ENCODE results near the gene HTATIP2. TPM values are rescaled to one million over a fixed set of nuclear protein-coding genes. Genes with fewer than 3 reads are reported as not detected.

The HTATIP2 gene
- total RNA-seq, 1 experiment from 2014 or later = 94.7 TPM

GRCh38 chr11:20417771-20418170 lies 54.3 kb downstream of the HTATIP2 start:
- H3K4me3 Mint-ChIP-seq (ENCODE audit: low read depth, unreplicated experiment) = no peak overlapping the region
- H3K27me3 Mint-ChIP-seq (ENCODE audit: unreplicated experiment) = no peaks in the 10 kb centered on the region
- CTCF ChIA-PET = no interaction called here
- H3K36me3 Mint-ChIP-seq (ENCODE audit: insufficient read depth, unreplicated experiment) = peaks cover 18% of the 10 kb centered on the region
- TF ChIP-seq, protein P1, sequence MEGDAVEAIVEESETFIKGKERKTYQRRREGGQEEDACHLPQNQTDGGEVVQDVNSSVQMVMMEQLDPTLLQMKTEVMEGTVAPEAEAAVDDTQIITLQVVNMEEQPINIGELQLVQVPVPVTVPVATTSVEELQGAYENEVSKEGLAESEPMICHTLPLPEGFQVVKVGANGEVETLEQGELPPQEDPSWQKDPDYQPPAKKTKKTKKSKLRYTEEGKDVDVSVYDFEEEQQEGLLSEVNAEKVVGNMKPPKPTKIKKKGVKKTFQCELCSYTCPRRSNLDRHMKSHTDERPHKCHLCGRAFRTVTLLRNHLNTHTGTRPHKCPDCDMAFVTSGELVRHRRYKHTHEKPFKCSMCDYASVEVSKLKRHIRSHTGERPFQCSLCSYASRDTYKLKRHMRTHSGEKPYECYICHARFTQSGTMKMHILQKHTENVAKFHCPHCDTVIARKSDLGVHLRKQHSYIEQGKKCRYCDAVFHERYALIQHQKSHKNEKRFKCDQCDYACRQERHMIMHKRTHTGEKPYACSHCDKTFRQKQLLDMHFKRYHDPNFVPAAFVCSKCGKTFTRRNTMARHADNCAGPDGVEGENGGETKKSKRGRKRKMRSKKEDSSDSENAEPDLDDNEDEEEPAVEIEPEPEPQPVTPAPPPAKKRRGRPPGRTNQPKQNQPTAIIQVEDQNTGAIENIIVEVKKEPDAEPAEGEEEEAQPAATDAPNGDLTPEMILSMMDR (IDR thresholded peaks at IDR 0.05; ENCODE audit: unreplicated experiment) = no peak
- H3K27ac Mint-ChIP-seq (ENCODE audit: unreplicated experiment) = no peak overlapping the region
- H3K9me3 Mint-ChIP-seq (ENCODE audit: low read depth, unreplicated experiment) = no peaks in the 10 kb centered on the region
- BruUV-seq (replicated peaks) = no TSS peak
- no peaks in the 10 kb centered on the region for H3K4me1 Mint-ChIP-seq (ENCODE audit: low read depth, unreplicated experiment)
- no peak for DNase-seq
- intact Hi-C loops (cut with micrococcal nuclease; ENCODE audit: unreplicated experiment) = no loop called here

DNA sequence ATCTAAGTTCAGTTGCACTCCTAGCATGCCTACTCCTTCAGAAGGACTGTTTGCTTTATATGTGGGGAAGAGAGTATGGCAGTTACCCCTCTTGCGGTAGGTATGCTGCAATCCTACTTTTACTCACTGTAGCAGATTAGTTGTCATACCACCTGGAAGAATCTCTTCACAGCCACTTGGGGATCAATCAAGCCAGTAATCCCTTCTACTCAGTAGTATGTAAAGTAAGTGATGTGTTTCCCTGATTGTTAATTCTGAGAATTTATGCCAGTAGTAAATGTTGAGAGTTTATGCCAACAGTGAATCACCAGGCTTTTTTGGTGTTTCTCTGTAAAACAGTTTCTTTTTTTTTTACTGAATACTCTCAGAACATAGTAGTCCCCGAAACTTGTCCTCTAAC lies 58.4 kb downstream of the HTATIP2 start:
- Mint-ChIP-seq H3K27ac (ENCODE audit: unreplicated experiment) (no peak overlapping the region), H3K4me3 (ENCODE audit: low read depth, unreplicated experiment) (no peak overlapping the region), H3K27me3 (ENCODE audit: unreplicated experiment) (no peaks in the 10 kb centered on the region), H3K36me3 (ENCODE audit: insufficient read depth, unreplicated experiment) (peaks cover 12% of the 10 kb centered on the region), H3K9me3 (ENCODE audit: low read depth, unreplicated experiment) (no peaks in the 10 kb centered on the region), H3K4me1 (ENCODE audit: low read depth, unreplicated experiment) (no peaks in the 10 kb centered on the region)
- TF ChIP-seq, protein P1 (IDR thresholded peaks at IDR 0.05; ENCODE audit: unreplicated experiment) = no peak
- CTCF ChIA-PET = no interaction called here
- no peak for DNase-seq
- BruUV-seq (replicated peaks) = no TSS peak
- intact Hi-C loops (cut with micrococcal nuclease; ENCODE audit: unreplicated experiment) = no loop called here

DNA sequence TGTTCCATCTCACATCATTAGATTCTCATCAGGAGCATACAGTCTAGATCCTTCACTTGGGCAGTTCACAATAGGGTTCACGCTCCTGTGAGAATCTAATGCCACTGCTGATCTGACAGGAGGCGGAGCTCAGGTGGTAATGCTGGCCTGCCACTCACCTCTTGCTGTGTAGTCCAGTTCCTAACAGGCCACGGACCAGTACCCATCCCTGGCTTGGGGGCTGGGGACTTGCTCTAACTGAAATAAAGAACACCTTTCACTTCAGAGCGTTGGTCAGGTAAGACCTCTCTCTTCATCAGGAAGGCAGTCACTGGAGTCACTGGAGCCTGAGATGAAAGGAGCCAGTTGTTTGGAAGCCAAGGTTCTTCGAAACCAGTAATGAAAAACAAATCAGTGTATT lies 65.7 kb downstream of the HTATIP2 start:
- CTCF ChIA-PET = no interaction called here
- no TSS peak for BruUV-seq (replicated peaks)
- Mint-ChIP-seq H3K27ac (ENCODE audit: unreplicated experiment) (no peak overlapping the region), H3K9me3 (ENCODE audit: low read depth, unreplicated experiment) (no peaks in the 10 kb centered on the region), H3K4me3 (ENCODE audit: low read depth, unreplicated experiment) (no peak overlapping the region), H3K27me3 (ENCODE audit: unreplicated experiment) (no peaks in the 10 kb centered on the region), H3K36me3 (ENCODE audit: insufficient read depth, unreplicated experiment) (peaks cover 6% of the 10 kb centered on the region), H3K4me1 (ENCODE audit: low read depth, unreplicated experiment) (no peaks in the 10 kb centered on the region)
- no peak for DNase-seq
- TF ChIP-seq, protein P1 (IDR thresholded peaks at IDR 0.05; ENCODE audit: unreplicated experiment) = no peak
- intact Hi-C loops (cut with micrococcal nuclease; ENCODE audit: unreplicated experiment) = no loop called here

Other genes starting within 250 kb of the HTATIP2 start
- gene DBX1, start 203.2 kb upstream of the HTATIP2 start, total RNA-seq (2022) = not detected in 2 replicates
- gene PRMT3, start 24.0 kb downstream of the HTATIP2 start, total RNA-seq (2022) = 23.1 and 24.0 TPM in 2 replicates
- not detected in 2 replicates for gene SLC6A5, start 235.9 kb downstream of the HTATIP2 start, total RNA-seq (2022)

All from Calu3 (cell line).